Activated T-helper 1 cell treated with anti-CD3 and anti-CD28 coated beads, Interleukin-12 subunit alpha, Interleukin-12 subunit beta, Interleukin-2, Interleukin-4 antibody, amounts not matched to agents 30 ng/mL and 10 ng/mL and 1 ng/mL, durations not matched to agents 14 hours and 24 hours and 36 hours (primary cell): Measurements from ENCODE around the gene ULK1. TPM values are rescaled to one million over a fixed set of nuclear protein-coding genes. Genes with fewer than 3 reads are reported as not detected.

ENCODE experiments used
- DNase-seq: peaks from one replicate; pipeline ENCODE4 v3.0.0; 2021; ENCODE audit warnings: low spot score
- H3K27ac Mint-ChIP-seq: one replicate; pipeline ENCODE4 v1.8.0; 2021; ENCODE audit warnings: mild to moderate bottlenecking, mixed read lengths
- H3K27me3 Mint-ChIP-seq: one replicate; pipeline ENCODE4 v1.8.0; 2022; ENCODE audit warnings: mild to moderate bottlenecking, moderate library complexity, mixed read lengths; ENCODE audit not compliant: insufficient read depth
- H3K36me3 Mint-ChIP-seq: one replicate; pipeline ENCODE4 v1.8.0; 2021; ENCODE audit warnings: low read depth, mixed read lengths
- H3K4me1 Mint-ChIP-seq: one replicate; pipeline ENCODE4 v1.8.0; 2021; ENCODE audit warnings: low read depth, mixed read lengths
- H3K4me3 Mint-ChIP-seq: one replicate; pipeline ENCODE4 v1.8.0; 2021; ENCODE audit warnings: mild to moderate bottlenecking, moderate library complexity, mixed read lengths
- H3K9me3 Mint-ChIP-seq: one replicate; pipeline ENCODE4 v1.8.0; 2021; ENCODE audit warnings: mixed read lengths
- intact Hi-C: fragments of 100-400 bp; cut with micrococcal nuclease; formaldehyde crosslinking; loops from one replicate; pipeline ENCODE4 v1.15.1; 2024
- total RNA-seq: library from RNA; stranded (reverse); gene quantifications from 2 replicates; pipeline ENCODE4 v1.2.3, GENCODE V29; 2022

Gene ULK1
- total RNA-seq, 1 donor from 2014 or later = 28.4 TPM

- intact Hi-C loops = no loop called here
- H3K27me3 Mint-ChIP-seq = no peaks in the 10 kb centered on the region
- DNase-seq = no peak
- no peaks in the 10 kb centered on the region for H3K9me3 Mint-ChIP-seq
- H3K4me1 Mint-ChIP-seq = no peaks in the 10 kb centered on the region
- H3K27ac Mint-ChIP-seq = no peak overlapping the region
- no peaks in the 10 kb centered on the region for H3K36me3 Mint-ChIP-seq
- H3K4me3 Mint-ChIP-seq = no peak overlapping the region
Measured at GRCh38 chr12:131918311-131919050, 24.1 kb downstream of the ULK1 start.

GRCh38 chr12:131919051-131919347, 24.6 kb downstream of the ULK1 start:
- Mint-ChIP-seq H3K27ac (no peak overlapping the region), H3K9me3 (no peaks in the 10 kb centered on the region), H3K36me3 (no peaks in the 10 kb centered on the region), H3K27me3 (no peaks in the 10 kb centered on the region), H3K4me3 (no peak overlapping the region), H3K4me1 (no peaks in the 10 kb centered on the region)
- intact Hi-C loops = no loop called here
- DNase-seq = no peak

GRCh38 chr12:131919366-131920156, 25.1 kb downstream of the ULK1 start:
- H3K4me3 Mint-ChIP-seq = no peak overlapping the region
- H3K27me3 Mint-ChIP-seq = no peaks in the 10 kb centered on the region
- intact Hi-C loops = loop anchor here (10.0 kb wide), 1 partner anchor 265 kb away; no protein-coding TSS in a partner anchor

GRCh38 chr12:131920157-131920508, 25.7 kb downstream of the ULK1 start:
- Mint-ChIP-seq H3K4me3 (no peak overlapping the region), H3K27ac (no peak overlapping the region), H3K9me3 (no peaks in the 10 kb centered on the region), H3K27me3 (no peaks in the 10 kb centered on the region), H3K36me3 (no peaks in the 10 kb centered on the region), H3K4me1 (no peaks in the 10 kb centered on the region)
- intact Hi-C loops = loop anchor here (10.0 kb wide), 1 partner anchor 265 kb away; no protein-coding TSS in a partner anchor
- DNase-seq = no peak

More at GRCh38 chr12:131919366-131920156, 25.1 kb downstream of the ULK1 start:
- Mint-ChIP-seq H3K27ac (no peak overlapping the region), H3K4me1 (no peaks in the 10 kb centered on the region), H3K36me3 (no peaks in the 10 kb centered on the region), H3K9me3 (no peaks in the 10 kb centered on the region)
- DNase-seq = no peak

- Mint-ChIP-seq H3K27ac (no peak overlapping the region), H3K4me3 (no peak overlapping the region), H3K27me3 (no peaks in the 10 kb centered on the region), H3K36me3 (no peaks in the 10 kb centered on the region), H3K4me1 (no peaks in the 10 kb centered on the region), H3K9me3 (no peaks in the 10 kb centered on the region)
- no peak for DNase-seq
- intact Hi-C loops = loop anchor here (10.0 kb wide), 1 partner anchor 264 kb away; no protein-coding TSS in a partner anchor
Measured at GRCh38 chr12:131920902-131921840, 26.7 kb downstream of the ULK1 start.

GRCh38 chr12:131921866-131922769, 27.7 kb downstream of the ULK1 start:
- intact Hi-C loops = loop anchor here (10.0 kb wide), 1 partner anchor 263 kb away; no protein-coding TSS in a partner anchor
- H3K9me3 Mint-ChIP-seq = no peaks in the 10 kb centered on the region
- no peak overlapping the region for H3K27ac Mint-ChIP-seq
- no peak overlapping the region for H3K4me3 Mint-ChIP-seq
- no peaks in the 10 kb centered on the region for H3K4me1 Mint-ChIP-seq
- H3K27me3 Mint-ChIP-seq = no peaks in the 10 kb centered on the region
- H3K36me3 Mint-ChIP-seq = no peaks in the 10 kb centered on the region
- no peak for DNase-seq

GRCh38 chr12:131922772-131923171, 28.4 kb downstream of the ULK1 start:
- DNase-seq = no peak
- Mint-ChIP-seq H3K9me3 (no peaks in the 10 kb centered on the region), H3K27me3 (no peaks in the 10 kb centered on the region), H3K4me3 (no peak overlapping the region), H3K4me1 (no peaks in the 10 kb centered on the region), H3K27ac (no peak overlapping the region), H3K36me3 (no peaks in the 10 kb centered on the region)
- intact Hi-C loops = loop anchor here (10.0 kb wide), 1 partner anchor 262 kb away; no protein-coding TSS in a partner anchor

- intact Hi-C loops = loop anchor here (10.0 kb wide), 1 partner anchor 262 kb away; no protein-coding TSS in a partner anchor
- no peaks in the 10 kb centered on the region for H3K4me1 Mint-ChIP-seq
Measured at GRCh38 chr12:131923260-131923659, 28.8 kb downstream of the ULK1 start.

GRCh38 chr12:131927110-131928079, 33.0 kb downstream of the ULK1 start:
- Mint-ChIP-seq H3K36me3 (peaks cover 11% of the 10 kb centered on the region), H3K4me3 (peak overlapping the region; percentile 98), H3K27me3 (no peaks in the 10 kb centered on the region), H3K9me3 (no peaks in the 10 kb centered on the region), H3K27ac (peak overlapping the region; percentile 43), H3K4me1 (peaks cover 8% of the 10 kb centered on the region)
- intact Hi-C loops = loop anchor here (10.0 kb wide), 1 partner anchor 257 kb away; no protein-coding TSS in a partner anchor
- DNase-seq = no peak

More at GRCh38 chr12:131923260-131923659, 28.8 kb downstream of the ULK1 start:
- DNase-seq = no peak
- H3K9me3 Mint-ChIP-seq = no peaks in the 10 kb centered on the region
- H3K36me3 Mint-ChIP-seq = no peaks in the 10 kb centered on the region
- H3K27me3 Mint-ChIP-seq = no peaks in the 10 kb centered on the region
- no peak overlapping the region for H3K27ac Mint-ChIP-seq
- no peak overlapping the region for H3K4me3 Mint-ChIP-seq

GRCh38 chr12:131928080-131928710, 33.8 kb downstream of the ULK1 start:
- DNase-seq = no peak
- Mint-ChIP-seq H3K27me3 (no peaks in the 10 kb centered on the region), H3K4me1 (peaks cover 13% of the 10 kb centered on the region), H3K9me3 (no peaks in the 10 kb centered on the region), H3K36me3 (peaks cover 17% of the 10 kb centered on the region), H3K4me3 (peak overlapping the region; percentile 98), H3K27ac (peak overlapping the region; percentile 90)
- intact Hi-C loops = loop anchor here (10.0 kb wide), 1 partner anchor 257 kb away; no protein-coding TSS in a partner anchor
